ENCODE measurements around the gene PMF1.
A peak's percentile ranks its signal among the peaks of the same experiment; 100 is the strongest.
"Not testable (repeated sequence)": the region's sequence is repeated elsewhere in the genome, so short reads cannot be mapped to it uniquely, and the experiment has no call there.

The PMF1 gene, protein sequence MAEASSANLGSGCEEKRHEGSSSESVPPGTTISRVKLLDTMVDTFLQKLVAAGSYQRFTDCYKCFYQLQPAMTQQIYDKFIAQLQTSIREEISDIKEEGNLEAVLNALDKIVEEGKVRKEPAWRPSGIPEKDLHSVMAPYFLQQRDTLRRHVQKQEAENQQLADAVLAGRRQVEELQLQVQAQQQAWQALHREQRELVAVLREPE

DNA sequence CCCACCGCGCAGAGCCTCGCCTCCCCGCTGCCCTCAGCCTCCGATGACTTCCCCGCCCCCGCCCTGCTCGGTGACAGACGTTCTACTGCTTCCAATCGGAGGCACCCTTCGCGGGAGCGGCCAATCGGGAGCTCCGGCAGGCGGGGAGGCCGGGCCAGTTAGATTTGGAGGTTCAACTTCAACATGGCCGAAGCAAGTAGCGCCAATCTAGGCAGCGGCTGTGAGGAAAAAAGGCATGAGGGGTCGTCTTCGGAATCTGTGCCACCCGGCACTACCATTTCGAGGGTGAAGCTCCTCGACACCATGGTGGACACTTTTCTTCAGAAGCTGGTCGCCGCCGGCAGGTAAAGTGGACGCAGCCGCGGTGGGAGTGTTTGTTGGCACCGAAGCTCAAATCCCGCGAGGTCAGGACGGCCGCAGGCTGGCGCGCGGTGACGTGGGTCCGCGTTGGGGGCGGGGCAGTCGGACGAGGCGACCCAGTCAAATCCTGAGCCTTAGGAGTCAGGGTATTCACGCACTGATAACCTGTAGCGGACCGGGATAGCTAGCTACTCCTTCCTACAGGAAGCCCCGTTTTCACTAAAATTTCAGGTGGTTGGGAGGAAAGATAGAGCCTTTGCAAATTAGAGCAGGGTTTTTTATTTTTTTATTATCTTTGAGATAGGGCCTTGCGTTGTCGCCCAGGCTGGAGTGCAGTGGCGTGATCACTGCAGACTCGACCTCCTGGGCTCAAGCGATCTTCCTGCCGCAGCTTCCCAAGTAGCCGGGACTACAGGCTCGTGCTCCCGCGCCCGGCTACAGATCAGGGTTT, at the start of gene PMF1:
TSS of gene PMF1 (plus strand) at position 175 of the 811 bp plus-strand sequence. CDS start at position 184, 9 bp downstream.
- peak; percentile 97 for DNase-seq (ENCODE audit: low spot score)

DNA sequence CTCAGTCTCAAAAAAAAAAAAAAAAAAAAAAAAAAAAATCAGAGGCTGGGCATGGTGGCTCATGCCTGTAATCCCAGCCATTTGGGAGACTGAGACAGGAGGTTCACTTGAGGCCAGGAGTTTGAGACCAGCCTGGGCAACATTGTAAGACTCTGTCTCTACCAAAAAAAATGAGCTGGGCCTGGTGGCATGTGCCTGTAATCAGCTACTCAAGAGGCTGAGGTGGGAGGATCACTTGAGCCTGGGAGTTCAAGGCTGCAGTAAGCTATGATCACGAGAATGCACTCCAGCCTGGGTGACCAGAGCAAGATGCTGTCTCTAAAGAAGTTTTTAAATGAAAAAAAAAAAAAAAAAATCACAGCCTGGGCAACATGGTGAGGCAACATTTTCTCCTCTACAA, 49.1 kb upstream of the PMF1 start:
- DNase-seq (ENCODE audit: low spot score), result no peak

DNA sequence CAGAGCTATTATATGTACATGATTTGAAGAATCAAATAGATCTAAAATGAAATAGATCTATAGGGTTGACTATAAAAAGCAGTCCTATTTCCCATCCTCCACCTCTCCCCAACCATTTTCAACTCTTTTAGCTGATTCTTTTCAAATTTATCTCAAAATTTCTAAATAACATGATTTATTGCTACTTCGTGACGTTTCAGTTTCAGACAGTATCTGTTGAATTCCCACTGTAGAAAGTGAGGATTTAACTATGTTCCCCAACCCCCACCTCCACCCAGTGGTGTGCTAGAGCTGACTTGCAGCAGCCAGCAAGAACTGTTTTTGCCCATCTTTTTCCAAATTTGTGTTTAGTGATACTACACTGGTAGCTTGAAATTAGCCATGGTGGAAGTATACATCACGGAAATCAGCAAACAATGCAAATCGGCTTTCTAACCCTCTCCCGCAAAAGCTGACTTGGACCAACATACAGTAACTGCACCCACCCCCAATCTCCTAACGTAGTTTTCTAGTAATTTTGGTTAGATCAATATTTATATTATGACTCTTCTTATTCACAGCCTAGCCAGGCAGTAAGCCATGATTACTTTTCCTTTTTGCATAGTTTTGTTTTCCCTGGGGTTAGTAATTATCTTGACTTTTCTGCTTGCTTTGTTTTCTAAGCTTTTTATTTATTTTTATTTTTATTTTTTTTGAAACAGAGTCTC, 48.5 kb upstream of the PMF1 start:
- DNase-seq (ENCODE audit: low spot score), result no peak

DNA sequence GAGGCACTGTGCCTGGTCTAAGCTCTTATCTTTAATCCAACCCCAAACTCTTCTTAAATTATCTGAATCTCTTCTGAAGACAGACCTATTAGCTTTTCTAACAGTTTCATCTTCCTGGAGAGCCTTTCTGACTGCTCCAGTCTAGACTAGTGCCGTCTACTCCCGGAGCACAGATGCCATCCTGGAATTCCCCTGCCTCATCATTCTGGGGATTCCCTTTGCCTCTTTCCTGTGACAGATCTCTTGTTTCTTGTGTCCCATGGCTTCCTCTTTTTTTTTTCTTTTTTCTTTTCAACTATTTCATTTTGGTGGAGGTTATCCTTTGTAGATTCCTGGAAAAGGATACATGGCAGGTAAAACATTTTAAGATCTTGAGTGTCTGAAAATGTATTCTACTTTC, 47.7 kb upstream of the PMF1 start:
- no peak for DNase-seq (ENCODE audit: low spot score)

DNA sequence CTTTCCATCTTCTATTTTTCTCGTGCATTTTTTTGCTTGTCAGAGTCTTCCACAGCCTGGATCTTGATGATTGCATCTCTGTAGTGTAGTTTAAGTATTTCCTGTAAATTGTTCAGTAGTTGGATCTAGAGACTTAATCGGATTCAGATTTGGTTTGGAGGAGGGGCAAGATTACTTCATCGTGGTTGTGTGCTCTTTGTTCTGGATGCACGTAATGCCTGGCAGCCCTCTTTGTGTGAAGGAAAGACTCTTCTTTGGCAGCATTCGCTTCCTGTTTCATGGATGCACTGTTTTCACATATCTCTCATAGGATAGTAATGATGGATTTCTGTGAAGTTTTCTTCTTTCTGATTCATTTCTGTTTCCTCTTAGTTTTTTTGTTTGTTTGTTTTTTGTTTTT, 45.3 kb upstream of the PMF1 start:
- DNase-seq (ENCODE audit: low spot score), result no peak

DNA sequence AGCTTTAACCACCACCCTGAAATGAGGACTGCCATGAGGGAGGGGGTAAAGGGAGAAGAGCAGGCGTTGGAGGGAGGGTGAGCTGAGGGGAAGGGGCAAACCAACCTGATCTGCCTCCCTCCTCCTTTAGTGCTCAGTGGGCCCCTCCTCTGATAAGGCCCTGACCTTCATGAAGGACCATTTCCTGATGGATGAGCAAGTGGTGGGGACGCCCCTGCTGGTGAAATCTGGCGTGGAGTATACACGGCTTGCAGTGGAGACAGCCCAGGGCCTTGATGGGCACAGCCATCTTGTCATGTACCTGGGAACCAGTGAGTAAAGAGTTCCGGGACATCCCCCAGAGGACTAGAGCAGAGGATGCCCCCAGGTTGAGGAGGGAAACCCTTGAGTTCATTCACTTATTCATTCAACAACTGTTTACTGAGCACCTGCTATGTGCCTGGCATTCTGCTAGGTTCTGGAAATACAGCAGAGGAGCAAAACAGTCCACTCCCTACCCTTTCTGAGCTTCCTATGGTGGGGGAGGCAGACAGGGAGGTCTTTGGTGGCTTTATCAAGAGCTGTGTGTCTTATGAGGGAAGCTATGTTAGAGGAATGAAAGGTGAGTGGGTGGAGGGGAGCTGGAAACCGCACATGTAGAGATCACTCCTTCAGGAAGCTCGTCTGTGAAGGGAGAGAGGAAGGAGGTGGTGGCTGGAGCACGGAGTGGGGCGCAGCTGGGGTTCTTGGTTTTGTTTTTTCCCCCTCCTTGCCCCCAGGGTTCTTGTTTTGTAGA, 39.9 kb upstream of the PMF1 start:
- DNase-seq (ENCODE audit: low spot score), result no peak

DNA sequence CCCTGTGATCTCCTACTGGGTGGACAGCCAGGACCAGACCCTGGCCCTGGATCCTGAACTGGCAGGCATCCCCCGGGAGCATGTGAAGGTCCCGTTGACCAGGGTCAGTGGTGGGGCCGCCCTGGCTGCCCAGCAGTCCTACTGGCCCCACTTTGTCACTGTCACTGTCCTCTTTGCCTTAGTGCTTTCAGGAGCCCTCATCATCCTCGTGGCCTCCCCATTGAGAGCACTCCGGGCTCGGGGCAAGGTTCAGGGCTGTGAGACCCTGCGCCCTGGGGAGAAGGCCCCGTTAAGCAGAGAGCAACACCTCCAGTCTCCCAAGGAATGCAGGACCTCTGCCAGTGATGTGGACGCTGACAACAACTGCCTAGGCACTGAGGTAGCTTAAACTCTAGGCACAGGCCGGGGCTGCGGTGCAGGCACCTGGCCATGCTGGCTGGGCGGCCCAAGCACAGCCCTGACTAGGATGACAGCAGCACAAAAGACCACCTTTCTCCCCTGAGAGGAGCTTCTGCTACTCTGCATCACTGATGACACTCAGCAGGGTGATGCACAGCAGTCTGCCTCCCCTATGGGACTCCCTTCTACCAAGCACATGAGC, 36.1 kb upstream of the PMF1 start:
- DNase-seq (ENCODE audit: low spot score), result no peak

DNA sequence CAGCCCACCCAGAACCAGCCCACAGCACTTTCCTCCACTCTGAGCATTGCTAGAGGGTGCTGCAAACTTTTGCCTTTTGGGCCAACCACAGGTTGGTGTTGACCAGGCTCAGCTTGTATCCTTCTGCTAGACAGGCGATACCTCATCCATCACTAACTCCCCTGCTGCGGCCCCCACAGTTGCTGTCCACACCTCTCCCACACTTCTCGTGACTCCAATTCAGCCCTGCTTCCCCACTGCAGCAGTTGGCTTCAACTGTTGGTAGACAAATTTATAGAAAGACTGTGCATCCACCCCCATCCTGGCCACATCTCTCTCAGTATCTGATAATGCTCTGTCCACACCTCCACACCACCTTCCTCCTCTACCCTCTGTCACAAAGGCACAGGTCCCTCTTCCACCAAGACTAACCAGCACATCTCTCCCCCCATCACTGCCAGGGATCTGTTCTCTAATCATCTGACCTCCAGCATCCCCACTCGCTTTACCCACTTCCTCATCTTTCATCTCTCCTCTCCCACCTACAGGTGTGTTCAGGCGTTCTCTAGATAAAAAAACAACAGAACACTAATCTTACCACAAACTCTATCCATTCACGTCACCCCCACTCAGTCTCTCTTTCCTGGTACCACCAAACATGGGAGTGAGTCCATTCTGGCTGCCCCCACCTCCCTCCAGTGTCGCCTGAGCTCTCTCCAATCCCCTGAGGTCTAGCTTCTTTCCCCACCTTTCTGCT, 34.7 kb upstream of the PMF1 start:
- no peak for DNase-seq (ENCODE audit: low spot score)

DNA sequence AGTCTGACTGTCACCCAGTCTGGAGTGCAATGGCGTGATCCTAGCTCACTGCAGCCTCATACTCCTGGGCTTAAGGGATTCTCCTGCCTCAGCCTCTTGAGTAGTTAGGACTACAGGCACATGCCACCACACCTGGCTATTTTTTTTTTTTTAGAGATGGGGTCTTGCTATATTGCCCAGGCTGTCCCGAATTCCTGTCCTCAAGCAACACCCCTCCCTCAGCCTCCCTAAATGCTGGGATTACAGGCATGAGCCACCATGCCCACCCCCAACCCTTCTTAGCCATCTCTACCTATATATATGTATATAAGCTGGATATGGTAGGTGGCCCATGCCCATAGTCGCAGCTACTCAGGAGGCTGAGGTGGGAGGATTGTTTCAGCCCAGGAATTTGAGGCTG, 32.3 kb upstream of the PMF1 start:
- DNase-seq (ENCODE audit: low spot score), result no peak

DNA sequence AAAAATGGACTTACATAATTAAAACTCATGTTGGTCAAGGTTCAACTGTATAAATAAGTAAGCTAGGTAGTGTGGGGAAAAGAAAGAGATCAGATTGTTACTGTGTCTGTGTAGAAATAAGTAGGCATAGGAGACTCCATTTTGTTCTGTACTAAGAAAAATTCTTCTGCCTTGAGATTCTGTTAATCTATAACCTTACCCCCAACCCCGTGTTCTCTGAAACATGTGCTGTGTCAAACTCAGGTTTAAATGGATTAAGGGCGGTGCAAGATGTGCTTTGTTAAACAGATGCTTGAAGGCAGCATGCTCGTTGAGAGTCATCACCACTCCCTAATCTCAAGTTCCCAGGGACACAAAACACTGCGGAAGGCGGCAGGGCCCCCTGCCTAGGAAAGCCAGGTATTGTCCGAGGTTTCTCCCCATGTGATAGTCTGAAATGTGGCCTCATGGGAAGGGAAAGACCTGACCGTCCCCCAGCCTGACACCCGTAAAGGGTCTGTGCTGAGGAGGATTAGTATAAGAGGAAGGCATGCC, 31.3 kb upstream of the PMF1 start:
- DNase-seq (ENCODE audit: low spot score), result not testable (repeated sequence)

DNA sequence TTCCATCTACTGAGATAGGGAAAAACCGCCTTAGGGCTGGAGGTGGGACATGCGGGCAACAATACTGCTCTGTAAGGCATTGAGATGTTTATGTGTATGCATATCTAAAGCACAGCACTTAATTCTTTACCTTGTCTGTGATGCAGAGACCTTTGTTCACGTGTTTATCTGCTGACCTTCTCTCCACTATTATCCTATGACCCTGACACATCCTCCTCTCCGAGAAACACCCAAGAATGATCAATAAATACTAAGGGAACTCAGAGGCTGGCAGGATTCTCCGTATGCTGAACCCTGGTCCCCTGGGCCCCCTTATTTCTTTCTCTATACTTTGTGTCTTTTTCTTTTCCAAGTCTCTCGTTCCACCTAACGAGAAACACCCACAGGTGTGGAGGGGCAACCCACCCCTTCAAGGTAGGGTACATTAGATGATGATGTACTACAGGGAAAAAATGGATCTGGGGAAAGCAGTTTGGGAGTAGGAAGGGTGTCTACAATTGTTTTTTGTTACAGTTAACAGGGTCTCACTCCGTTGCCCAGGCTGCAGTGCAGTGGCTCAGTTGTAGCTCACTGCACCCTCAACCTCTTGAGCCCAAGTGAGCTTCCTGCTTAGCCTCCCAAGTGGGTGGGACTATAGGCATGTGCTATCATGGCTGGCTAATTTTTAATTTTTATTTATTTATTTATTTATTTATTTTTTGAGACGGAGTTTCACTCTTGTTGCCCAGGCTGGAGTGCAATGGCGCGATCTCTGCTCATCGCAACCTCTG, 30.6 kb upstream of the PMF1 start:
- not testable (repeated sequence) for DNase-seq (ENCODE audit: low spot score)

DNA sequence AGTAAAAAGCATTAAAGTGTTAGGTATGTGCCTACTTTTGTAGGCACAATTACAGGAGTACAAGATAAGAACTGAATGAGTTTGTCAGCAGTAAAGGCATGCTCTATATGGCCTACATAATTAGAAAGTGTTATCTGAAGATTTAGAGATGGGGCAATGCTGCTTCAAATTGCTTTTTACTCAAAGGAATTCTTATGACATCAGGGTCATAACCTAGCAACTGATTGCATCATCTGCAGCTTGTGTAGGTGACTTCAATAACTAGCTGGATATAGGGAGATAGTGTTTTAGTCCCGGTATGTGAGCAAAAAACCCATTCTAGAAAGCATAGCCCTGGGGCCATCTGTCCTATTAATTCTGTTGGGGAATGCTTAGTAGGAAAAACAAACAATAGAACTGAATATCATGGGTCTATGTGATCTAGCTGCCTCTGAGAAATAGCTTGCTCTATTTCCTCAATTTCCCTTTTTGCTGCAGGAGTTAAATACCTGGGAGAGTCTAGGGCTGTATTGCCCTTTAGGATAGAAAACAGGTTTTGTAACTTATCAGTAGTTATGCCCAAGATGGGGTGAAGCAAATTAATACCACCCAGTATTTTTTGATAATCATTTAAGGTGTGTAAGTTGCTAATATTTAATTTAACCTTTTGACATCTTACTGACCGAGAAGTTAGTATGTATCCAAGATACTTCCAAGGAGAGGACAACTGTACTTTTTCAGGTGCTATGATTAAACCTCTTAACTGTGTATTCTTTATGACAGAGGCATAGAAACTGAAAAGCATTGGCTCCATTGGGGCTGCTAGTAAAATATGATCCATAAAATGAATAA, 26.2 kb upstream of the PMF1 start:
- not testable (repeated sequence) for DNase-seq (ENCODE audit: low spot score)

DNA sequence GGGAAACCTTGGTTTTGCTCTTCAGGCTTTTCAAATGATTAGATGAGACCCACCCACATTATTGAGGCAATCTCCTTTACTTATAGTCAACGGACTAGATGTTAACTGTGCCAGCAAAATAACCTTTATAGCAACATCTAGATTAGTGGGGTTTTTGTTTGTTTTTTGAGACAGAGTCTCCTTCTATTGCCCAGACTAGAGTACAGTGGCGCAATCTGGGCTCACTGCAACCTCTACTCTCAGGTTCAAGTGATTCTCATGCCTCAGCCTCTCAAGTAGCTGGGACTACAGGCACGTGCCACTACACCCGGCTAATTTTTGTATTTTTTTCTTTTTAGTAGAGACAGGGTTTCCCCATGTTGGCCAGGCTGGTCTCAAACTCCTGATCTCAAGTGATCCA, 22.5 kb upstream of the PMF1 start:
- DNase-seq (ENCODE audit: low spot score), result not testable (repeated sequence)

DNA sequence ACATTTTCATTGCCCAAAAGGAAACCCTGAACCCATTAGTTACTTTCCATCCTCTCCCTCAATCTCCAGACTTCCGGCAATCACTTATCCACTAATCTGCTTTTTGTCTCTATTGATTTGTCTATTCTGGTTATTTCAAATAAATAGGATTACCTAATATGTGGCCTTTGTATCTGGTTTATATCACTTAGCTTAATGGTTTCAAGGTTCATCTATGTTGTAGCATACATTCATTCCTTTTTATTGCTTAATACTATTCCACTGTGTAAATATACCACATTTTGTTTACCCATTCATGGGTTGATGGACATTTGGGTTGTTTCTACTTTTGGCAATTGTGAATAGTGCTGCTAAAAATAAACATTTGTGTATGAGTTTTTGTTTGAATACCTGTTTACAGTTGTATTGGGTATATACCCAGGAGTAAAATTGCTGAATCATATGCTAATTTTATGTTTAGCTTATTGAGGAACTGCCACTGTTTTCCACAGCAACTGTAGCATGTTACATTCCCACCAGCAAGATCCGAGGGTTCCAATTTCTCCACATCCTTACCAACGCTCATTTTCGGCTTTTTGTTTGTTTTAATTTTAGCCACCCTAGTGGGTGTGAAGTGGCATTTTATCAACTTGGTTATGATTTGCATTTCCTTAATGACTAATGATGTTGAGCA, 21.4 kb upstream of the PMF1 start:
- DNase-seq (ENCODE audit: low spot score), result no peak

DNA sequence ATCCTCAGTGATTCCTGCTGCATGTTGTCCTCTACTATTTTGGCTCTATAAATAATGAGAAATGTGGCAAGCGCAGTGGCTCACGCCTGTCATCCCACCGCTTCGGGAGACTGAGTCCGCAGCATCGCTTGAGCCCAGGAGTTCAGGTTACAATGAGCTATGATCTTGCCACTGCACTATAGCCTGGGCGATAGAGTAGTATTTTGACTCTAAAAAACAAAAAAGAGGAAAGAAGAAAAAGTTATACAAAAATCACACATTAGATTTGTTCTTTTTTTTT, 19.7 kb upstream of the PMF1 start:
- no peak for DNase-seq (ENCODE audit: low spot score)

DNA sequence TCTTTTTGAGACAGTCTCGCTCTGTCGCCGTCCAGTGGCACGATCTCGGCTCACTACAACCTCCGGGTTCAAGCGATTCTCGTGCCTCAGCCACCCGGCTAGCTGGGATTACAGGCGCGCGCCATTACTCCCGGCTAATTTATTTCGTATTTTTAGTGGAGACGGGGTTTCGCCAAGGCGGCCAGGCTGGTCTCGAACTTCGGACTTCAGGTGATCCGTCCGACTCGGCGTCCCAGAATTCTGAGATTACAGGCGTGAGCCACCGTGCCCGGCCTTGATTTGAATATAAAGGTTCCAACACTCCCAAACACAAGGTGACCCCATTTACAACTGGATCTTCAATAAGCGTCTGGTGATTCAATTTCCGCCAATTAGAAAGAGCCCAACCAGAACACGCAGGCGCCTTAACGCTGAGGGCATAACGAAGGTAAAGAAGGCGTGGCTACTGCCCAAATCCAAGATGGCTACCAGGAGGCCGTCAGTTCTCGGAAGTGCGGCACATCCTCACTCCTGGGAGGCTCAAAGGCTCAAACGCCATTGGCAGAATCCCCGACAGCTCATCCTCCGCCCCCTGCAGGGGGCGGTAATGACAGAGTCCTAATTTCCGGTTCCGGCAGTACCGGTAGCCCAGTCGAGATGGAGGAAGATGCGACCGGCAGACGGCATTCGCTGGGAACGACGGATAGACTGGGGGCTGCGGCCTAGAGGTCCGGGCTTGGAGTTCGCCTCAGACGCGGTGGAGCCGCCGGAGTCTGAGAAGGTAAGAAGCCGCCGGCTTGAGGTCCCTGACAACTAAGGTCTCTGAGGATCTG, 19.1 kb upstream of the PMF1 start, which contains the start of gene SLC25A44:
TSS of gene SLC25A44 (plus strand) at position 617 of the 812 bp plus-strand sequence. CDS start 5,744 bp downstream, outside the sequence.
- peak; percentile 96 for DNase-seq (ENCODE audit: low spot score)

DNA sequence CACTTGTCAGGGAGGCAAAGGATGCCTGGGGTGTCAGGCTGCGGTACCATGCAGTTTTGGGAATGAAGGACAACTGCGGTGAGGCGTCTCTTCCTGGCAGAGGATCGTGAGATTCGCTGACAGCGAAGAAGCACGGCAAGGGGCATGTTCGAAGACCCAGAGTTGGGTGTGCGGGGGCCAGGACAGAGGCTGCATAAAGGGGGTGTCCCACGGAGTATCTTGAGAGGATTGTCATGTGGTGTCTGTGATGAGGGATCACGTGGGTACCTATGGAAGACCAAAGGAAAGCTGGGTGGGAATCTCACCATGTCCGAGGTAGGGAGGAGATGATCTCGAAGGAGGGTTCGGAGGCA, 18.5 kb upstream of the PMF1 start:
- no peak for DNase-seq (ENCODE audit: low spot score)

DNA sequence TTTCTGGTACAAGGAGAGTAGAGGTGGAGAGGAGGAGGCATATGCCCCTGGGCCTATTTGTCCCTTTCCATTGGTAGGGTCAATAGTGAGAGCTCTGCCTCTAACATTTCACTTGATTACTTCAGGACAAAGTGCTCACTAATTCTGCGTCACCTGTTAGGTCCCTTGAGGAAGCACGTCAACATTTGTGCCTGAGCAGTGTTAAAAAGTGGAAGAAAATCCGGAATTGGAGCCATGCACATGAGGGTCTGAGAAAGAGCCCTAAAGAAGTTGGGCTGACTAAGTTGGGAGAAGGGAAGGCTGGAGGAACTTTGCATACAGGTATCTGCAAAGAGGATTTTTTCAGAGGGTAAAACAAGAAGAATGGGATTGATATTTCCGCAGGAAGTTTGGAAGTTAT, 17.0 kb upstream of the PMF1 start:
- no peak for DNase-seq (ENCODE audit: low spot score)
